OCI-LY7 (cell line): ENCODE measurements around the gene WDR37. TPM values are rescaled to one million over a fixed set of nuclear protein-coding genes. Genes with fewer than 3 reads are reported as not detected.

Experiments
- BruUV-seq: library from RNA; stranded (reverse); fragments of 400-500 nt; replicated peaks from 2 replicates; lab custom pipeline; 2021; lab: Mats Ljungman, UMichigan
- CTCF ChIA-PET: fragments of 300-600 bp; sonication (Branson Sonifier 250); formaldehyde crosslinking; loops from one replicate; lab custom pipeline; 2022; ENCODE audit warnings: antibody characterized with exemption; ENCODE audit not compliant: unreplicated experiment; lab: Charles Lee
- POLR2A ChIA-PET: fragments of 300-600 bp; sonication (Branson Sonifier 250); formaldehyde crosslinking; loops from one replicate; lab custom pipeline; 2022; ENCODE audit warnings: antibody characterized with exemption; lab: Charles Lee
- DNase-seq: peaks from one replicate; pipeline ENCODE4 v3.0.0-alpha.2; 2015; ENCODE audit warnings: low spot score
- H2AFZ ChIP-seq: fragments of 200-600 bp; sonication (generic), shearing (Covaris generic); 2 replicates; pipeline ENCODE4 v1.6.1; 2014; ENCODE audit warnings: mild to moderate bottlenecking, antibody characterized with exemption, low read length, moderate library complexity
- H3K27ac ChIP-seq: fragments of 200-600 bp; sonication (generic); 2 replicates; pipeline ENCODE4 v1.5.1; 2014; ENCODE audit warnings: mixed run types, low read depth, mild to moderate bottlenecking, moderate library complexity, low read length, inconsistent platforms; ENCODE audit not compliant: poor library complexity, severe bottlenecking
- H3K36me3 ChIP-seq: fragments of 200-600 bp; sonication (generic); 2 replicates; pipeline ENCODE4 v1.6.1; 2014; ENCODE audit warnings: mild to moderate bottlenecking, antibody characterized with exemption, low read length, moderate library complexity, mixed read lengths; ENCODE audit not compliant: insufficient read depth
- H3K4me1 ChIP-seq: fragments of 200-600 bp; sonication (generic); 2 replicates; pipeline ENCODE4 v1.5.1; 2014; ENCODE audit warnings: mild to moderate bottlenecking, low read length; ENCODE audit not compliant: insufficient read depth, poor library complexity, severe bottlenecking
- H3K4me2 ChIP-seq: fragments of 200-600 bp; sonication (generic); 2 replicates; pipeline ENCODE4 v1.6.1; 2014; ENCODE audit warnings: mild to moderate bottlenecking, low read length
- H3K4me3 ChIP-seq: fragments of 200-600 bp; sonication (generic); 2 replicates; pipeline ENCODE4 v1.5.1; 2014; ENCODE audit warnings: mild to moderate bottlenecking, low read depth, low read length; ENCODE audit not compliant: poor library complexity, severe bottlenecking
- H3K79me2 ChIP-seq: fragments of 200-600 bp; sonication (generic); 2 replicates; pipeline ENCODE4 v1.6.1; 2016; ENCODE audit warnings: low read depth, mild to moderate bottlenecking, low read length, moderate library complexity, mixed read lengths; ENCODE audit not compliant: insufficient read depth
- H3K9me2 ChIP-seq: fragments of 200-600 bp; sonication (generic); 2 replicates; pipeline ENCODE4 v1.6.1; 2016; ENCODE audit warnings: mild to moderate bottlenecking, low read length, mixed read lengths; ENCODE audit not compliant: insufficient read depth
- H3K9me3 ChIP-seq: fragments of 200-600 bp; sonication (generic); 2 replicates; pipeline ENCODE4 v1.6.1; 2014; ENCODE audit warnings: mild to moderate bottlenecking, mixed run types, low read length, mixed read lengths
- H4K20me1 ChIP-seq: fragments of 200-600 bp; sonication (generic); 2 replicates; pipeline ENCODE4 v1.6.1; 2014; ENCODE audit warnings: mild to moderate bottlenecking, antibody characterized with exemption, low read length, moderate library complexity, mixed read lengths; ENCODE audit not compliant: insufficient read depth
- CTCF ChIP-seq: fragments of 200-600 bp; sonication (generic); conservative IDR thresholded peaks from 2 replicates; pipeline ENCODE4 v1.5.1; 2014; ENCODE audit warnings: mild to moderate bottlenecking, antibody characterized with exemption, low read length, moderate library complexity, mixed read lengths
- EZH2phosphoT487 ChIP-seq: fragments of 200-600 bp; sonication (generic); IDR thresholded peaks from 2 replicates; pipeline ENCODE4 v1.6.1; 2018; ENCODE audit warnings: low read depth, borderline replicate concordance, mild to moderate bottlenecking, mixed run types, antibody characterized with exemption, low read length, moderate library complexity, mixed read lengths
- intact Hi-C: fragments of 100-400 bp; cut with micrococcal nuclease; formaldehyde crosslinking; loops from one replicate; pipeline ENCODE4 v1.10.0; 2022; ENCODE audit not compliant: unreplicated experiment
- total RNA-seq, 2 experiments: library from RNA; depleted of rRNA in 1 of 2; stranded (reverse); fragments of >200 nt in 1 of 2; shearing (Covaris generic) in 1 of 2; gene quantifications; 2 replicates each; pipeline ENCODE4 v1.2.3, GENCODE V29; 2014 to 2022

WDR37 gene
- total RNA-seq, 2 experiments from 2014 or later = 9.7 to 18.9 TPM

- TF ChIP-seq CTCF = no peak
- TF ChIP-seq EZH2phosphoT487 = no peak
- no TSS peak for BruUV-seq
- Histone ChIP-seq H3K9me3 (no peaks in the 10 kb centered on the region), H3K4me3 (no peak overlapping the region), H3K79me2 (no peaks in the 10 kb centered on the region), H3K36me3 (no peaks in the 10 kb centered on the region), H3K4me2 (no peak overlapping the region), H4K20me1 (no peaks in the 10 kb centered on the region), H3K9me2 (no peaks in the 10 kb centered on the region), H2AFZ (no peak overlapping the region), H3K27ac (no peak overlapping the region), H3K4me1 (no peaks in the 10 kb centered on the region)
- DNase-seq = no peak
- ChIA-PET POLR2A (no interaction called here), CTCF (no interaction called here)
- intact Hi-C loops = no loop called here
These were observed 117.8 kb downstream of the WDR37 start for GRCh38 chr10:1174022-1174421.

GRCh38 chr10:1175956-1176565 is 119.9 kb downstream of the WDR37 start:
- intact Hi-C loops = no loop called here
- TF ChIP-seq EZH2phosphoT487 = no peak
- TF ChIP-seq CTCF = no peak
- H3K9me2 ChIP-seq = no peaks in the 10 kb centered on the region
- BruUV-seq = no TSS peak
- ChIA-PET POLR2A (no interaction called here), CTCF (no interaction called here)
- H3K27ac ChIP-seq = no peak overlapping the region
- no peaks in the 10 kb centered on the region for H3K4me1 ChIP-seq
- no peak overlapping the region for H3K4me3 ChIP-seq
- H3K4me2 ChIP-seq = no peak overlapping the region
- no peaks in the 10 kb centered on the region for H3K9me3 ChIP-seq
- no peak overlapping the region for H2AFZ ChIP-seq
- no peaks in the 10 kb centered on the region for H3K36me3 ChIP-seq
- DNase-seq = no peak
- H3K79me2 ChIP-seq = no peaks in the 10 kb centered on the region
- H4K20me1 ChIP-seq = no peaks in the 10 kb centered on the region

- H3K9me3 ChIP-seq = no peaks in the 10 kb centered on the region
- intact Hi-C loops = no loop called here
- no peak overlapping the region for H3K4me2 ChIP-seq
- H3K9me2 ChIP-seq = no peaks in the 10 kb centered on the region
- H3K27ac ChIP-seq = no peak overlapping the region
- TF ChIP-seq CTCF = no peak
- TF ChIP-seq EZH2phosphoT487 = no peak
- no peak overlapping the region for H2AFZ ChIP-seq
- H3K4me1 ChIP-seq = no peaks in the 10 kb centered on the region
- POLR2A ChIA-PET = no interaction called here
- no peaks in the 10 kb centered on the region for H3K36me3 ChIP-seq
- CTCF ChIA-PET = no interaction called here
- no peaks in the 10 kb centered on the region for H4K20me1 ChIP-seq
- H3K79me2 ChIP-seq = no peaks in the 10 kb centered on the region
- BruUV-seq = no TSS peak
- no peak for DNase-seq
- H3K4me3 ChIP-seq = no peak overlapping the region
These were observed 121.8 kb downstream of the WDR37 start for GRCh38 chr10:1177936-1178335.
